Gastrocnemius medialis (tissue), 4 donors: ENCODE data around the gene PTK7. TPM values are rescaled to one million over a fixed set of nuclear protein-coding genes. Genes with fewer than 3 reads are reported as not detected.

ENCODE experiments used
- ATAC-seq, 2 donors: fragments of 150-250 bp; one replicate each; pipeline ENCODE4 v1.9.1; 2016
- DNase-seq, 2 donors: peaks; one replicate each; pipeline ENCODE4 v3.0.0-alpha.2; 2019
- H3K27ac ChIP-seq, 4 donors: fragments of 200-600 bp; sonication (generic); 1 replicate in 1 of 4; 2 replicates in 3 of 4; pipeline ENCODE4 v1.5.1; 2016 to 2018; ENCODE audit warnings: mild to moderate bottlenecking in 2 of 4, moderate library complexity in 1 of 4
- H3K27me3 ChIP-seq, 3 donors: fragments of 200-600 bp; sonication (generic) in 2 of 3; 1 replicate in 1 of 3; 2 replicates in 2 of 3; pipeline versions ENCODE4 v1.5.1 to v1.6.0; 2016 to 2019; ENCODE audit warnings: mild to moderate bottlenecking in 1 of 3, moderate library complexity in 1 of 3
- H3K36me3 ChIP-seq, 2 donors: fragments of 200-600 bp; sonication (generic) in 1 of 2; one replicate each; pipeline ENCODE4 v1.5.1; 2017 to 2018
- H3K4me1 ChIP-seq, 2 donors: fragments of 200-600 bp; sonication (generic) in 1 of 2; one replicate each; pipeline ENCODE4 v1.5.1; 2016 to 2017; ENCODE audit warnings: mild to moderate bottlenecking in 2 of 2
- H3K4me3 ChIP-seq, 4 donors: fragments of 200-600 bp; sonication (generic) in 3 of 4; 1 replicate in 1 of 4; 2 replicates in 3 of 4; pipeline ENCODE4 v1.5.1; 2016 to 2019; ENCODE audit warnings: mild to moderate bottlenecking in 2 of 4
- H3K9me3 ChIP-seq, 3 donors: fragments of 200-600 bp; sonication (generic) in 2 of 3; 1 replicate in 1 of 3; 2 replicates in 2 of 3; pipeline ENCODE4 v1.5.1; 2016 to 2019
- CTCF ChIP-seq, 5 experiments: fragments of 450-650 bp in 3 of 5; fragments of 200-600 bp in 2 of 5; sonication (generic) in 2 of 5; IDR thresholded peaks in 4 of 5; conservative IDR thresholded peaks in 1 of 5; 1 replicate in 4 of 5; 2 replicates in 1 of 5; pipeline ENCODE4 v1.5.1; 2016 to 2019; ENCODE audit warnings: antibody characterized with exemption in 5 of 5, mild to moderate bottlenecking in 3 of 5, moderate library complexity in 3 of 5
- POLR2A ChIP-seq, 2 donors: fragments of 450-650 bp; IDR thresholded peaks; one replicate each; pipeline ENCODE4 v1.6.1; 2017; ENCODE audit warnings: antibody characterized with exemption in 2 of 2, mild to moderate bottlenecking in 2 of 2, moderate library complexity in 2 of 2
- in situ Hi-C, 4 donors: fragments of 200-750 bp; cut with MboI; loops; one replicate each; pipeline versions ENCODE4 v1.15.0 to v1.8.0; 2017; ENCODE audit warnings: low sequenced_read_pairs in 4 of 4
- intact Hi-C: fragments of 100-400 bp; cut with DNase I; formaldehyde crosslinking; loops from one replicate; pipeline ENCODE4 v1.15.1; 2023; ENCODE audit warnings: low total_unique reads
- total RNA-seq, 4 donors: library from RNA; depleted of rRNA; stranded (reverse); fragments of >200 nt; gene quantifications; one replicate each; pipeline versions ENCODE4 v1.1.0 to v1.2.3, GENCODE V29; 2016

Gene PTK7
- total RNA-seq, 4 donors from 2014 or later, result 0.15 to 0.64 (median 0.24) TPM

GRCh38 chr6:43186706-43187105 is 110.6 kb downstream of the PTK7 start:
- ATAC-seq, result no peak
- Histone ChIP-seq H3K27ac (no peak overlapping the region), H3K27me3 (no peaks in the 10 kb centered on the region), H3K9me3 (no peaks in the 10 kb centered on the region), H3K4me1 (peaks cover 10 to 15% of the 10 kb centered on the region in 2 donors), H3K36me3 (peaks cover 0 to 59% of the 10 kb centered on the region in 2 donors), H3K4me3 (no peak overlapping the region)
- DNase-seq, result no peak
- TF ChIP-seq CTCF (IDR thresholded peaks at IDR 0.05 in 4 of 5, conservative IDR thresholded peaks at IDR 0.05 in 1 of 5), result no peak
- no peak for TF ChIP-seq POLR2A (IDR thresholded peaks at IDR 0.05)
- intact Hi-C loops, result no loop called here
- in situ Hi-C loops, result no loop called here

- in situ Hi-C loops (no loop called here), intact Hi-C loops (no loop called here)
- Histone ChIP-seq H3K9me3 (no peaks in the 10 kb centered on the region), H3K36me3 (peaks cover 0 to 61% of the 10 kb centered on the region in 2 donors), H3K4me1 (peaks cover 6 to 11% of the 10 kb centered on the region in 2 donors), H3K4me3 (no peak overlapping the region), H3K27me3 (no peaks in the 10 kb centered on the region), H3K27ac (no peak overlapping the region)
- ATAC-seq (no peak), DNase-seq (no peak)
- no peak for TF ChIP-seq POLR2A (IDR thresholded peaks at IDR 0.05)
- no peak for TF ChIP-seq CTCF (IDR thresholded peaks at IDR 0.05 in 4 of 5, conservative IDR thresholded peaks at IDR 0.05 in 1 of 5)
Measured at GRCh38 chr6:43187821-43188220, 111.7 kb downstream of the PTK7 start.

- ATAC-seq, result no peak
- no peak for DNase-seq
- intact Hi-C loops, result no loop called here
- peaks cover 0 to 4% of the 10 kb centered on the region in 2 donors for H3K4me1 ChIP-seq
- no peaks in the 10 kb centered on the region for H3K27me3 ChIP-seq
- peaks cover 0 to 67% of the 10 kb centered on the region in 2 donors for H3K36me3 ChIP-seq
- H3K4me3 ChIP-seq, result no peak overlapping the region
- H3K9me3 ChIP-seq, result no peaks in the 10 kb centered on the region
- no peak overlapping the region for H3K27ac ChIP-seq
- in situ Hi-C loops, result no loop called here
- no peak for TF ChIP-seq CTCF (IDR thresholded peaks at IDR 0.05 in 4 of 5, conservative IDR thresholded peaks at IDR 0.05 in 1 of 5)
Measured at GRCh38 chr6:43188426-43188825, 112.3 kb downstream of the PTK7 start.

GRCh38 chr6:43189776-43190304 is 113.7 kb downstream of the PTK7 start:
- H3K27me3 ChIP-seq, result no peaks in the 10 kb centered on the region
- TF ChIP-seq POLR2A (IDR thresholded peaks at IDR 0.05), result no peak
- no peak for TF ChIP-seq CTCF (IDR thresholded peaks at IDR 0.05 in 4 of 5, conservative IDR thresholded peaks at IDR 0.05 in 1 of 5)
- H3K27ac ChIP-seq, result no peak overlapping the region
- intact Hi-C loops (no loop called here), in situ Hi-C loops (no loop called here)
- no peaks in the 10 kb centered on the region for H3K9me3 ChIP-seq
- no peak overlapping the region for H3K4me3 ChIP-seq
- peaks cover 0 to 71% of the 10 kb centered on the region in 2 donors for H3K36me3 ChIP-seq
- DNase-seq (no peak), ATAC-seq (no peak)
- H3K4me1 ChIP-seq, result no peaks in the 10 kb centered on the region

- H3K9me3 ChIP-seq, result no peaks in the 10 kb centered on the region
- no peak for TF ChIP-seq POLR2A (IDR thresholded peaks at IDR 0.05)
- no peak for TF ChIP-seq CTCF (IDR thresholded peaks at IDR 0.05 in 4 of 5, conservative IDR thresholded peaks at IDR 0.05 in 1 of 5)
- no peaks in the 10 kb centered on the region for H3K4me1 ChIP-seq
- no peak overlapping the region for H3K4me3 ChIP-seq
- H3K36me3 ChIP-seq, result peaks cover 0 to 76% of the 10 kb centered on the region in 2 donors
- no peak for DNase-seq
- no peak overlapping the region for H3K27ac ChIP-seq
- H3K27me3 ChIP-seq, result no peaks in the 10 kb centered on the region
- in situ Hi-C loops, result no loop called here
- intact Hi-C loops, result no loop called here
- no peak for ATAC-seq
Measured at GRCh38 chr6:43192911-43193310, 116.8 kb downstream of the PTK7 start.
